IMR-90 (cell line): ENCODE results near the gene IL2RA. TPM values are rescaled to one million over a fixed set of nuclear protein-coding genes. Genes with fewer than 3 reads are reported as not detected.

Experiments used
- ATAC-seq: fragments of 200-7000 bp; cut with Tn5 transposase; 2 replicates; pipeline ENCODE4 v1.9.1; 2020; ENCODE audit warnings: low read depth, mild to moderate bottlenecking, moderate library complexity
- BruUV-seq: library from RNA; stranded (reverse); fragments of 400-500 nt; replicated peaks from 2 replicates; lab custom pipeline; 2021; lab: Mats Ljungman, UMichigan
- CTCF ChIA-PET: fragments of 300-600 bp; formaldehyde crosslinking; extraction: SDS; loops from one replicate; lab custom pipeline; 2021; ENCODE audit warnings: antibody characterized with exemption; lab: Yijun Ruan, JAX
- POLR2A ChIA-PET: fragments of 300-600 bp; sonication (Branson Sonifier 250); formaldehyde crosslinking; loops from one replicate; lab custom pipeline; 2022; ENCODE audit warnings: antibody characterized with exemption; ENCODE audit not compliant: unreplicated experiment; lab: Charles Lee
- DNase-seq: peaks from one replicate; pipeline ENCODE4 v3.0.0; 2013
- H2AFZ ChIP-seq: replicated peaks from 2 replicates; pipeline ENCODE3; 2013; ENCODE audit warnings: low read length, mild to moderate bottlenecking; ENCODE audit not compliant: poor library complexity
- H2AK5ac ChIP-seq: 2 replicates; pipeline ENCODE4 v1.6.1; 2013; ENCODE audit warnings: low read depth, low read length, inconsistent platforms
- H2AK9ac ChIP-seq: replicated peaks from 2 replicates; pipeline ENCODE3; 2013; ENCODE audit warnings: mild to moderate bottlenecking, low read depth, low read length, moderate library complexity; ENCODE audit not compliant: poor library complexity
- H2BK120ac ChIP-seq: 2 replicates; pipeline ENCODE4 v1.6.1; 2013; ENCODE audit warnings: low read depth, low read length, inconsistent platforms
- H2BK15ac ChIP-seq: 3 replicates; pipeline ENCODE4 v1.6.1; 2013; ENCODE audit warnings: low read depth, low read length, inconsistent platforms
- H2BK20ac ChIP-seq: 2 replicates; pipeline ENCODE4 v1.6.1; 2013; ENCODE audit warnings: low read depth, mild to moderate bottlenecking, inconsistent platforms, low read length, moderate library complexity
- H2BK5ac ChIP-seq: 2 replicates; pipeline ENCODE4 v1.6.1; 2013; ENCODE audit warnings: mild to moderate bottlenecking, low read depth, low read length, inconsistent platforms; ENCODE audit not compliant: poor library complexity, severe bottlenecking
- H3K14ac ChIP-seq: replicated peaks from 2 replicates; pipeline ENCODE4 v1.6.1; 2013; ENCODE audit warnings: low read depth, low read length, inconsistent platforms
- H3K18ac ChIP-seq: 2 replicates; pipeline ENCODE4 v1.6.1; 2013; ENCODE audit warnings: low read depth, low read length, control low read depth
- H3K23ac ChIP-seq: 2 replicates; pipeline ENCODE4 v1.6.1; 2013; ENCODE audit warnings: low read depth, low read length, inconsistent platforms
- H3K27ac ChIP-seq: 2 replicates; pipeline ENCODE4 v1.5.1; 2013; ENCODE audit warnings: mild to moderate bottlenecking, control low read depth, low read length; ENCODE audit not compliant: insufficient read depth
- H3K27me3 ChIP-seq: 2 replicates; pipeline ENCODE4 v1.6.1; 2013; ENCODE audit warnings: low read length; ENCODE audit not compliant: control insufficient read depth, insufficient read depth
- H3K36me3 ChIP-seq: 2 replicates; pipeline ENCODE4 v1.6.1; 2013; ENCODE audit warnings: low read length, mixed read lengths; ENCODE audit not compliant: control insufficient read depth, insufficient read depth
- H3K4ac ChIP-seq: 2 replicates; pipeline ENCODE4 v1.6.1; 2013; ENCODE audit warnings: low read depth, low read length, inconsistent platforms
- H3K4me1 ChIP-seq: 2 replicates; pipeline ENCODE4 v1.6.1; 2013; ENCODE audit warnings: low read length, mixed read lengths; ENCODE audit not compliant: control insufficient read depth, insufficient read depth
- H3K4me2 ChIP-seq: 2 replicates; pipeline ENCODE4 v1.6.1; 2013; ENCODE audit warnings: low read depth, mild to moderate bottlenecking, control low read depth, low read length, moderate library complexity
- H3K4me3 ChIP-seq: 2 replicates; pipeline ENCODE4 v1.5.1; 2013; ENCODE audit warnings: low read depth, mild to moderate bottlenecking, control low read depth, low read length, moderate library complexity; ENCODE audit not compliant: insufficient read depth
- H3K56ac ChIP-seq: 2 replicates; pipeline ENCODE4 v1.6.1; 2013; ENCODE audit warnings: low read length, inconsistent platforms; ENCODE audit not compliant: insufficient read depth; ENCODE audit errors: extremely low read depth
- H3K79me1 ChIP-seq, 2 experiments: 2 replicates each; pipeline ENCODE4 v1.6.1; 2013; ENCODE audit warnings: low read length in 2 of 2, inconsistent platforms in 1 of 2, low read depth in 1 of 2
- H3K9ac ChIP-seq: 2 replicates; pipeline ENCODE4 v1.6.1; 2013; ENCODE audit warnings: low read depth, low read length, control low read depth
- H3K9me1 ChIP-seq: 2 replicates; pipeline ENCODE4 v1.6.1; 2013; ENCODE audit warnings: low read length, inconsistent platforms; ENCODE audit not compliant: insufficient read depth
- H3K9me3 ChIP-seq: 2 replicates; pipeline ENCODE4 v1.6.1; 2013; ENCODE audit warnings: low read length; ENCODE audit not compliant: control insufficient read depth, insufficient read depth
- H4K20me1 ChIP-seq: 2 replicates; pipeline ENCODE4 v1.6.1; 2013; ENCODE audit warnings: low read length, inconsistent platforms; ENCODE audit not compliant: insufficient read depth
- H4K5ac ChIP-seq: 2 replicates; pipeline ENCODE4 v1.6.1; 2013; ENCODE audit warnings: mild to moderate bottlenecking, low read depth, low read length, control low read depth
- H4K8ac ChIP-seq, 2 experiments: 2 replicates each; pipeline ENCODE4 v1.6.1; 2013; ENCODE audit warnings: low read depth in 2 of 2, low read length in 2 of 2, control low read depth in 1 of 2, inconsistent platforms in 1 of 2
- H4K91ac ChIP-seq: 2 replicates; pipeline ENCODE4 v1.6.1; 2013; ENCODE audit warnings: low read depth, low read length, inconsistent platforms; ENCODE audit not compliant: insufficient read depth
- CTCF ChIP-seq: conservative IDR thresholded peaks from 2 replicates; pipeline ENCODE4 v1.5.1; 2012; ENCODE audit warnings: mild to moderate bottlenecking, low read depth, low read length, improper control_type of control experiment
- ELK1 ChIP-seq: fragments of 150-350 bp; IDR thresholded peaks from 2 replicates; pipeline ENCODE4 v1.6.1; 2016; ENCODE audit warnings: low read depth, mild to moderate bottlenecking, low read length, moderate library complexity, borderline replicate concordance
- MAZ ChIP-seq: IDR thresholded peaks from 2 replicates; pipeline ENCODE4 v1.6.1; 2012; ENCODE audit warnings: low read depth, mild to moderate bottlenecking, low read length, improper control_type of control experiment, moderate library complexity, borderline replicate concordance
- MXI1 ChIP-seq: IDR thresholded peaks from 2 replicates; pipeline ENCODE4 v1.6.1; 2012; ENCODE audit warnings: low read depth, mild to moderate bottlenecking, low read length, moderate library complexity, borderline replicate concordance
- NFE2L2 ChIP-seq: fragments of 150-350 bp; IDR thresholded peaks from 2 replicates; pipeline ENCODE4 v1.6.1; 2016; ENCODE audit warnings: low read depth, mild to moderate bottlenecking, low read length
- RAD21 ChIP-seq: IDR thresholded peaks from 2 replicates; pipeline ENCODE4 v1.6.1; 2012; ENCODE audit warnings: low read length, improper control_type of control experiment
- RCOR1 ChIP-seq: IDR thresholded peaks from 2 replicates; pipeline ENCODE4 v1.6.1; 2012; ENCODE audit warnings: mild to moderate bottlenecking, low read length, improper control_type of control experiment; ENCODE audit not compliant: insufficient replicate concordance
- RFX5 ChIP-seq: IDR thresholded peaks from 2 replicates; pipeline ENCODE4 v1.8.0; 2012; ENCODE audit warnings: low read depth, mild to moderate bottlenecking, low read length, moderate library complexity
- SMC3 ChIP-seq: fragments of 150-350 bp; IDR thresholded peaks from 2 replicates; pipeline ENCODE4 v1.6.1; 2016; ENCODE audit warnings: low read depth, mild to moderate bottlenecking, antibody characterized with exemption, low read length, moderate library complexity
- USF2 ChIP-seq: fragments of 150-350 bp; IDR thresholded peaks from 2 replicates; pipeline ENCODE4 v1.6.1; 2017; ENCODE audit warnings: mild to moderate bottlenecking, antibody characterized with exemption, low read length, low read depth
- WGBS, 2 experiments: methylation state at CpG; one replicate each; pipeline versions ENCODE4 v1.1.5 to v1.1.7; 2013; ENCODE audit warnings: missing lambda C conversion rate in 2 of 2; ENCODE audit not compliant: insufficient read length in 1 of 2; ENCODE audit errors: extremely low coverage in 2 of 2; 5-methylcytosine and 5-hydroxymethylcytosine counted together
- dilution Hi-C: fragments of 300-500 bp; cut with HindIII; formaldehyde crosslinking; loops from one replicate; pipeline ENCODE4 v1.14.3; 2018; ENCODE audit warnings: low sequenced_read_pairs; ENCODE audit not compliant: unreplicated experiment
- in situ Hi-C: fragments of 300-500 bp; cut with MboI; formaldehyde crosslinking; loops from 3 replicates; pipeline ENCODE4 v1.14.3; 2019; ENCODE audit warnings: low sequenced_read_pairs, inconsistent platforms, mixed read lengths
- intact Hi-C: fragments of 100-400 bp; cut with micrococcal nuclease; formaldehyde crosslinking; loops from 2 replicates; pipeline ENCODE4 v1.10.0; 2022
- polyA plus RNA-seq, 3 experiments: library from polyadenylated mRNA; depleted of rRNA; stranded (reverse); fragments of >200 nt; gene quantifications; 2 replicates each; pipeline ENCODE4 v1.2.3, GENCODE V29; 2012; ENCODE audit warnings: low replicate concordance in 1 of 3
- total RNA-seq: library from RNA; depleted of rRNA; stranded (reverse); fragments of >200 nt; gene quantifications from 2 replicates; pipeline ENCODE4 v1.2.3, GENCODE V29; 2012

Gene IL2RA
- total and polyA plus RNA-seq, 2 of the 4 experiments (the other 2 are of a cell fraction), result not detected

- H2AK9ac ChIP-seq, result no peak overlapping the region
- no peak overlapping the region for H3K27ac ChIP-seq
- H3K9me3 ChIP-seq, result no peaks in the 10 kb centered on the region; the same call in 1 of the 2 replicates
- DNase-seq (no peak), ATAC-seq (no peak)
- H3K56ac ChIP-seq, result no peak overlapping the region
- H3K4me2 ChIP-seq, result no peak overlapping the region
- no peak overlapping the region for H4K91ac ChIP-seq
- H3K27me3 ChIP-seq, result peaks cover 49% of the 10 kb centered on the region
- POLR2A ChIA-PET, result no interaction called here
- no peak overlapping the region for H3K14ac ChIP-seq
- no peak overlapping the region for H2BK15ac ChIP-seq
- H2AK5ac ChIP-seq, result no peak overlapping the region
- dilution Hi-C loops, result no loop called here
- WGBS, 2 experiments, result no CpG with 5 or more reads among the region's 7 CpGs
- H3K4me3 ChIP-seq, result no peak overlapping the region
- no peak overlapping the region for H4K5ac ChIP-seq
- no peak overlapping the region for H3K9ac ChIP-seq
- intact Hi-C loops, result no loop called here
- no peaks in the 10 kb centered on the region for H4K20me1 ChIP-seq
- in situ Hi-C loops, result no loop called here
- H3K23ac ChIP-seq, result no peak overlapping the region
- BruUV-seq, result no TSS peak
- H3K18ac ChIP-seq, result no peak overlapping the region
- no peaks in the 10 kb centered on the region for H3K36me3 ChIP-seq
- no peaks in the 10 kb centered on the region for H3K79me1 ChIP-seq
- H2AFZ ChIP-seq, result no peak overlapping the region
- no peak overlapping the region for H2BK5ac ChIP-seq
- no peak overlapping the region for H4K8ac ChIP-seq
- H2BK20ac ChIP-seq, result no peak overlapping the region
- no peak overlapping the region for H2BK120ac ChIP-seq
- H3K4ac ChIP-seq, result no peak overlapping the region
- CTCF ChIA-PET, result no interaction called here
- no peaks in the 10 kb centered on the region for H3K4me1 ChIP-seq
- no peaks in the 10 kb centered on the region for H3K9me1 ChIP-seq
- TF ChIP-seq CTCF (no peak), MAZ (no peak), RCOR1 (no peak), USF2 (no peak), ELK1 (no peak), RAD21 (no peak), RFX5 (no peak), NFE2L2 (no peak), SMC3 (no peak), MXI1 (no peak)
Observed at GRCh38 chr10:6044060-6044459, 18.1 kb downstream of the IL2RA start.
